Measurements from ENCODE around the gene SH3BGRL3.

DNA sequence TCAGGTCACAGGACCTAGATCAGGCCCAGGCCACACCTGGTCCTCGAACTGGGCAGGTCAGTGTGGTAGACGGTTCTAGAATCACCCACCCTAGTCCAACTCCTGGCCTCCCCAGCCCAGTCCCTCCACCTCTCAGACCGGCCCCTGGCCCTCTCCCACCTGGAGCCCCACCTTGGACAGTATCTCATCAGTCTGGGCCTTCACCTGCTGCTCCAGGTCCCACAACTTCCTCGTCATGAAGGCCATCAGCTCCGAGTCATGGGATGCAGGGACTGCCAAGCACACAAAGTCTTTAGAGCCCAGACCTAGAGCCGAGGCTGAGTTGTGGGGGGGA lies 17.9 kb downstream of the SH3BGRL3 start:
- TF ChIP-seq CTCF (IDR thresholded peaks at IDR 0.05; ENCODE audit: insufficient read depth, low read depth, low read length) (no peak), EZH2 (IDR thresholded peaks at IDR 0.05; ENCODE audit: insufficient read depth, low read length) (no peak)

Data from astrocyte (in vitro differentiated cells and primary cell).